ENCODE measurements around the gene ASIC4. TPM values are rescaled to one million over a fixed set of nuclear protein-coding genes. Genes with fewer than 3 reads are reported as not detected.

The ASIC4 gene
- total and polyA plus RNA-seq, 2 of the 13 experiments (the other 11 are each of a cell fraction or from before 2014, with no cell fraction given) = 0.03 TPM; not detected in 1

GRCh38 chr2:219571311-219572236 is 57.3 kb downstream of the ASIC4 start, which contains the start of gene OBSL1 (continued):
- TF ChIP-seq THAP9 (CRISPR knock-in tag; IDR thresholded peaks at IDR 0.05; ENCODE audit: borderline replicate concordance) (peak; percentile 48; the same call in 1 of the 2 replicates), ZNF460 (CRISPR knock-in tag; IDR thresholded peaks at IDR 0.05; ENCODE audit: borderline replicate concordance) (no peak; the same call in 1 of the 2 replicates), ZNF564 (CRISPR knock-in tag; IDR thresholded peaks at IDR 0.05) (no peak; the same call in 1 of the 2 replicates), NR3C1 (CRISPR knock-in tag; IDR thresholded peaks at IDR 0.05) (no peak), ZNF644 (CRISPR knock-in tag; IDR thresholded peaks at IDR 0.05; ENCODE audit: low read depth) (no peak), KLF9 (CRISPR knock-in tag; IDR thresholded peaks at IDR 0.05; ENCODE audit: low read depth) (no peak), ZNF503 (CRISPR knock-in tag; IDR thresholded peaks at IDR 0.05) (no peak), BHLHE40 (IDR thresholded peaks at IDR 0.05; ENCODE audit: low read length) (peak; percentile 50; the same call in 1 of the 2 replicates), PAF1 (CRISPR knock-in tag; IDR thresholded peaks at IDR 0.05) (no peak), ZNF281 (CRISPR knock-in tag; IDR thresholded peaks at IDR 0.05; ENCODE audit: borderline replicate concordance) (peak; percentile 98), ZBTB10 (CRISPR knock-in tag; IDR thresholded peaks at IDR 0.05; ENCODE audit: borderline replicate concordance) (peak; percentile 52; the same call in 1 of the 2 replicates), ZSCAN30 (CRISPR knock-in tag; IDR thresholded peaks at IDR 0.05) (no peak; the same call in 1 of the 2 replicates), ZFP1 (CRISPR knock-in tag; IDR thresholded peaks at IDR 0.05) (no peak), GMEB1 (CRISPR knock-in tag; IDR thresholded peaks at IDR 0.05; ENCODE audit: borderline replicate concordance) (peak; percentile 73), ZNF674 (CRISPR knock-in tag; IDR thresholded peaks at IDR 0.05; ENCODE audit: low read depth) (peak; percentile 30; the same call in 1 of the 2 replicates)

All from HepG2 (cell line).